ENCODE results near the gene FKBP14. TPM values are rescaled to one million over a fixed set of nuclear protein-coding genes. Genes with fewer than 3 reads are reported as not detected.

The FKBP14 gene
- total and polyA plus RNA-seq, 12 donors, result 3.0 to 16.0 (median 13.1) TPM

GRCh38 chr7:29970158-29970557 lies 56.3 kb downstream of the FKBP14 start:
- no peak overlapping the region for H3K27ac ChIP-seq
- ATAC-seq (no peak), DNase-seq (no peak)
- no peaks in the 10 kb centered on the region for H3K27me3 ChIP-seq
- intact Hi-C loops (cut with DNase I), result no loop called here
- H3K36me3 ChIP-seq, result peaks cover 0 to 21% (median 0%) of the 10 kb centered on the region in 9 donors
- WGBS, 2 donors, result 39 to 67% methylated on average over 1 of the region's 1 CpG
- peaks cover 0 to 8% (median 0%) of the 10 kb centered on the region in 9 donors for H3K4me1 ChIP-seq
- H3K4me3 ChIP-seq, result no peak overlapping the region
- no peak for TF ChIP-seq CTCF (IDR thresholded peaks at IDR 0.05)
- H3K9me3 ChIP-seq, result no peaks in the 10 kb centered on the region

- peaks cover 0 to 8% (median 0%) of the 10 kb centered on the region in 9 donors for H3K4me1 ChIP-seq
- peaks cover 0 to 22% (median 0%) of the 10 kb centered on the region in 9 donors for H3K36me3 ChIP-seq
- H3K27ac ChIP-seq, result no peak overlapping the region
- intact Hi-C loops (cut with DNase I), result no loop called here
- DNase-seq (no peak), ATAC-seq (no peak)
- H3K27me3 ChIP-seq, result no peaks in the 10 kb centered on the region
- no peaks in the 10 kb centered on the region for H3K9me3 ChIP-seq
- H3K4me3 ChIP-seq, result no peak overlapping the region
- WGBS, 2 donors, result 82 to 85% methylated on average over 2 of the region's 2 CpGs
- no peak for TF ChIP-seq CTCF (IDR thresholded peaks at IDR 0.05)
These were observed 56.8 kb downstream of the FKBP14 start for GRCh38 chr7:29969738-29970137.

GRCh38 chr7:29968683-29969395 lies 57.7 kb downstream of the FKBP14 start:
- H3K36me3 ChIP-seq, result peaks cover 0 to 22% (median 0%) of the 10 kb centered on the region in 9 donors
- H3K4me1 ChIP-seq, result peaks cover 0 to 8% (median 0%) of the 10 kb centered on the region in 9 donors
- ATAC-seq (no peak), DNase-seq (no peak)
- no peaks in the 10 kb centered on the region for H3K27me3 ChIP-seq
- TF ChIP-seq CTCF (IDR thresholded peaks at IDR 0.05), result no peak
- WGBS, 2 donors, result 84 to 85% methylated on average over 12 of the region's 12 CpGs
- H3K27ac ChIP-seq, result no peak overlapping the region
- H3K9me3 ChIP-seq, result no peaks in the 10 kb centered on the region
- H3K4me3 ChIP-seq, result no peak overlapping the region
- intact Hi-C loops (cut with DNase I), result no loop called here

- Histone ChIP-seq H3K4me3 (no peak overlapping the region), H3K27ac (no peak overlapping the region), H3K4me1 (no peaks in the 10 kb centered on the region), H3K9me3 (no peaks in the 10 kb centered on the region), H3K36me3 (peaks cover 0 to 30% (median 0%) of the 10 kb centered on the region in 9 donors), H3K27me3 (no peaks in the 10 kb centered on the region)
- no peak for ATAC-seq
- TF ChIP-seq CTCF (IDR thresholded peaks at IDR 0.05), result no peak
- DNase-seq, result no peak
- WGBS, 2 donors, result 82 to 89% methylated on average over 3 of the region's 3 CpGs
- intact Hi-C loops (cut with DNase I), result no loop called here
These were observed 61.5 kb downstream of the FKBP14 start for GRCh38 chr7:29965030-29965429.
